ENCODE data around the gene TMEM154.

The TMEM154 gene

DNA sequence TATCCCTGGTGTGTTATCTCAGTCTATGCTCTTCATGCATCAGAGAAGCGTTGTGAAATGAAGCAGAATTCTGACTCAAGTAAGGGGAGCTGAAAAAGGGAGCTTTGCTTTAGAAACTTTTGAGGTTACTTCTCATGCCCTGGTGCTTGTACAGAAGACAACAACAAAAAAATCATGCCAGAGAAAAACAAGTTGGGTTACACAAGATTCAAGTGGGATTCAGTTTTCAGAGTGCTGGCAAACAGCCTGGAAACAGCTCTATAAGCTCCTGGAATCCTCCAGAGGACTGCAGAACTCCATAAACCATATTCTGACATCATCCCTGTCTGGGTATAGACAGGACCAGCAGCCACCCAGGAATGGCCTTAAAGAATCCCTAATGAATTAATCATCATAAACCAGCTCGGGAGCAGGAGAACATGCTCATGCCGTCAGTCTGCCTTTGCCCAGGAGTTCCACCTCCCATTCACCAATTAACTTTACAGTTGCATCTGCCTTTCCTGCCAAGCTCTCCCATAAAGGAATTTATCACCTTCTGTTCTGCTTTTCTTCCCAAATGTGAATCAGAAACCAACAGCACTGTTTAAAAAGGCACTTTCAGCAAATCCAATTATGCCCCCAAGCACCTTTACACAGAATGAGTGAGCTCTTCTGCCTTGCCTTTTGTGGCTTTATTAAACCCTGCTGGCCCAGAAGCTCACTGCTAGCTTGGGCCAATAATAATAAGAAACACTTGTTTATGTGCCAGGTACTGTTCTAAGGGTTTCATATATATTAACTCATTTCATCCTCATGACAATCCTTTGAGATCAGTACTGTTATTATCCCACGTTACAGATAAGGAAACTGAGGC lies 89.4 kb downstream of the TMEM154 start:
- DNase-seq (ENCODE audit: low spot score): no peak

DNA sequence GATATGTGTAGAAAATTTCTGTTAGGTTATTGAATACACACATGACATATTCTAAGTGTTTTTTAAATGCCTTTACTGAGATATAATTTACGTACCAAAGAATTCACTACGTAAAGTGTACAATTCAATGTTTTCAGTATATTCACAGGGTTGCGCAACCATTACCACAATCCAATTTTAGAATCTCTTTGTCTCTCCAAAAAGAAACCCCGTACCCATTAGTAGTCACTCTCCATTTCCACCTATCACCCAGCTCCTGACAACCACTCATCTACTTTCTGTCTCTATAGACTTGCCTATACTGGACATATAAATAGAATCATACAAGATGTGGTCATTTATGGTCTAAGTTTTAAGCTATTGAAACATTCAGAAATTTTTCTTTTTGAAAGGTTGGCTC lies 90.9 kb downstream of the TMEM154 start:
- DNase-seq (ENCODE audit: low spot score): no peak

DNA sequence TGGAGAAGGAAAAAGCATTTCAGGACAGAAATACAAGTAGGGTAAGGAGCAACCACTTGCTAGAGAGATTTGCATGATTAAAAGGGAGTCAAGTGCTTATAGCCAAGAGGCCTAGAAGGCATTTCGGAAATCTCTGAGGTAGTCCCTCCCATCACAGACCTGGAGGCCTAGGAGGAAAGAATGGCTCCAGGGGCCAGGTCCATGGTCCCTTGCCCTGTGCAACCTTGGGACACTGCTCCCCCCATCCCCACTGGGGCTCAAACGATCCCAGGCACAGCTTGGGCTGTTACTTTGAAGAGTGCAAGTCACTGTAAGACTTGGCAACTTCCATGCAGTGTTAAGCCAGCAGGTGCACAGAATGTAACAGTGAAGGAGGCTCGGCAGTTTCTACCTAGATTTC lies 92.7 kb downstream of the TMEM154 start:
- DNase-seq (ENCODE audit: low spot score): no peak

DNA sequence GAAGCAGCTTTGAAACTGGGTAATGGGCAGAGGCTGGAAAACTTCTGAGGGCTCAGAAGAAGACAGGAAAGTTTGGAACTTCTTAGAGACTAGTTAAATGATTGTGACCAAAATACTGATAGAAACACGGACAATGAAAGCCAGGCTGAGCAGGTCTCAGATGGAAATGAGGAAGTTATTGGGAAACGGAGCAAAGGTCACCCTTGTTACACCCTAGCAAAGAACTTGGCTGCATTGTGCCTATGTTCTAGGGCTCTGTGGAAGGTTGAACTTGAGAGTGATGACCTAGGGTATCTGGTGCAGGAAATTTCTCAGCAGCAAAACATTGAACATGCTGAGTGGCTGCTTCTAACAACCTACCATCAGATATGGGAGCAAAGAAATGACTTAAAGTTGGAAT lies 93.1 kb downstream of the TMEM154 start:
- DNase-seq (ENCODE audit: low spot score): no peak

DNA sequence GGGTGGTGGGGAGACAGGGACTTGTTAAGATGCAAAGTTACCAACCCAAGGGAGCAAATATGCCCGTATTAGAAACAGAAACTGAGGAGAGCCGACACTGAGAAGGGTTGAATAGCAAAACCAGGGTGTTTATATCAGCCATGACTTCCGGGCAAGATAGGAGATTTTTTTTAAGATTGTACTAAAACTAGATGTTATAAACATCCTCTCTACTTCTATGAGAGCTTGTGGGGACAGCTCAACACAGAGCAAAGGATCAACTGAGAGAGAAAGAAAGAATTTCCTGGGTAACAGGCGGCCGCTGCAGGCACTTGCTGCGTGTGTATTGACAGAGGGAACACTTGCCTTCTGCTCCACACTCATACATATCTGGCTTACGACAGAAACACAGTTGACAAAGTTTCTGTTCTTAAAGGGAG lies 94.8 kb downstream of the TMEM154 start:
- DNase-seq (ENCODE audit: low spot score): no peak

DNA sequence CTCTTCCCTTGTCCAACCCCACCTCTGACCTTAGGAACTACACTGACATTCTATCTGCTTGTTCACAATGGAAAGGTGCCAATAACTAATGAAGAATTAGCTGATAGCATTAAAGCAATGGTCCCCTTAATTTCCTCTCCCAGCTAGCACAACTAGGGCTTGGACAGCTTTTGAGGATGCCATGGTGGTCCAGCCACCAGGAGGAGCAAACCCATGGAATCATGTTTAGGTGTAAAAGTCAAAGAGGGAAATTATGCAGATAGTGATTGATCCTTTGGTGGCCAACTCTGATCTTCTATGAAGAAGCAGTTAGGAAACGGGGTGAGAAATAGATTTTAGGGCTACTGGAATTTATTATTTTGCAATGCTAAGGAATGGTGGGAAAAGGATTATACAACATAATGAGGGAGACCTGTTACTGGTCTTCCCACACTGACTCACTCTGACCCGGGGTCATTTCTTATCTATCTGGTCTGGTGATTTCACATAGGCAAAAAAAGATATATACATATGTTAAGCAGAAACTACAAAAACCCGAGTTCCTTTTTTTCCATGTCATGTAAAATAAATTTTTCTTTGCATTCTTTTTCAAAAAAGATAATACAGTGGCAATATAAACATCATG lies 98.1 kb downstream of the TMEM154 start:
- DNase-seq (ENCODE audit: low spot score): peak; percentile 15

DNA sequence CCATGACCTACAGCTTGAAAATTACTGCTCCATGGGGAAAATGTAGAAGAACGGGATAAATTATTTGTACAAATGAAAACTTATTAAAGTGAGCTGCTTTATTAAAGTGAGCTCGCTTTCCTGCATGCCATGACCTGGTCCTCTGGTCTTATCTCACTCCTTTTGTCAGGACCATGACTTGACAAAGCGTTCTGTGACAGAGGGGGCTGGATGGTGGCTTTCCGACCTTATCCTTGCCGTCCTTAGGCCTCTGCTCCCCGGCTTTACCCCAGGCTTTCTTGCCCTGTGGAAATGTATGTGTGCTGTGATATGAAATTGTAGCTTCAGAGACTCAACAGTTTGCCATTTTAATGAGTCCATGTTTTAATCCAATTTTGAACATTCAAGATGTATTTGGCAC lies 99.9 kb downstream of the TMEM154 start:
- DNase-seq (ENCODE audit: low spot score): no peak

DNA sequence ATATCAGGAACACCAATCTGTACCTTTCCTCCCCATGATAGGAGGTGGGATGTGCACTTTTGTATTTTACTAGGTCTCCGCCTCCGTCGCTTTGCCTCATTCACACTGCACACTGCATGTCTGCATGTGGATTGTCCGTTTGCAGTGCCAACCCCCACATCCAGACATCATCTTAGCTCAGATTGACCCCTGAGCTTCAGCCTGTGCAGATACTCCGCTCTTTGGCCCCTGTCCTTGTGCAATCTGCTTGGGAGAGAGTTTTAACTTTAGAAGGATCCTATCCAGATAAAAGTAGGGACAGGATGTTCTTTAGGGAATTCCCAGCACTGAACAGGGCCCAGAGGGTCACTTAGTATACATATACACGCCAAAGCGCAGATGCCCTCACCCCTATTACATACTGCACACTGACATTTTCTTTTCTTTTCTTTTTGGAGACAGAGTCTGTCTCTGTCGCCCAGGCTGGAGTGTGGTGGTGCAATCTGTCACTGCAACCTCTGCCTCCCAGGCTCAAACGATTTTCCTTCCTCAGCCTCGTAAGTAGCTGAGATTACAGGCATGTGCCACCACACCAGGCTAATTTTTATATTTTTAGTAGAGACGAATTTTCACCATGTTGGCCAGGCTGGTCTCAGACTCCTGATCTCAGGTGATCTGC lies 100.6 kb downstream of the TMEM154 start:
- no peak for DNase-seq (ENCODE audit: low spot score)

DNA sequence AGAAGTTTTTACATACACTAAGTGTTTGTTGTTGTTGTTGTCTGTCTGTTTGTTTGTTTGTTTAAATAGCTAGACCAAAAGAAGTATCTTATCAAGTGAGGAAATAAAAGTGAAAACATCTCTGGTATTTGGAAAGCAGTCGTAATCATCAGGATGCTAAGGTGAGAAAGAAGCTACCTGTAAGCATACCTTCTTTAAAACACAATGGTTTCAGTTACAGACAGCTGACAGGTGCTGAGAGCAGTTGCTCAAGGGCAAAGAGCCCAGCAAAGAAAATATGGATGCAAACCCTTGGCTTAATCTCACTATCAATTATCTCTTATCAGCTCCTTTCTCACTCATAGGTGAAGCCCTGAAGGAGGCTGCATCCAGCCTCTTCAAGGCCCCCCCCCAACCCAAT lies 101.1 kb downstream of the TMEM154 start:
- no peak for DNase-seq (ENCODE audit: low spot score)

DNA sequence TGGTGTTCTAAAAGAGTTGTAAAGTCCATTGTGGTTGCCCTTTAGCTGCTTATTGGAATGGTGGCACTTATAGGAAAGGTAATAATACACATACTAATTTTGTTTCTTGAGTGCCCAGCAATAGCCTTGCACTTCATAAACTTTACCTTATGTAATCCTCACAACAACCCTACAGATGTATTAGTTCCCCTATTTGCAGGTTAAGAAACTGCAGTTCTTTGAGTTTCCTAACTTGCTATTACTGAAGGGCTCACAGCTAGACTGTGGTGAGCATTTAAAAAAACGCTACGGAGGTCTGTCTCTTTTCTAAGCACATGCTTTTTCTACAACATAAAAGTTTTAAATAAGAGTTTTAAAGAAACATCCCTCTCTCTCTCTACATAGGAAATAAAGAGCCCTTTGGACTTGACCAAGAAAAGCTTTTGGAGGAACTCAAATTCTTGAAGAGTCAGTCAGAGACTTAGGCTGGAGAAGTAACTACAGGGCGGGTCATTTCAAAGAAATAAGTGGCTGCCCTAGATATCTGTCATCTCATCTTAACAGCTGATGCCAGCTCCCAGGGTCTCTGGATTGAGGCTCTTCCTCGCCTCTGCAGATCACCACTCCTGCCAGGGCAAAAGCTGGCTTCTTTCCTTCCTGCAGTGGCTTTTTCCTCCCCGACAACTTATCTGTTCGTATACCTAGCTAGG lies 101.9 kb downstream of the TMEM154 start:
- DNase-seq (ENCODE audit: low spot score): no peak

DNA sequence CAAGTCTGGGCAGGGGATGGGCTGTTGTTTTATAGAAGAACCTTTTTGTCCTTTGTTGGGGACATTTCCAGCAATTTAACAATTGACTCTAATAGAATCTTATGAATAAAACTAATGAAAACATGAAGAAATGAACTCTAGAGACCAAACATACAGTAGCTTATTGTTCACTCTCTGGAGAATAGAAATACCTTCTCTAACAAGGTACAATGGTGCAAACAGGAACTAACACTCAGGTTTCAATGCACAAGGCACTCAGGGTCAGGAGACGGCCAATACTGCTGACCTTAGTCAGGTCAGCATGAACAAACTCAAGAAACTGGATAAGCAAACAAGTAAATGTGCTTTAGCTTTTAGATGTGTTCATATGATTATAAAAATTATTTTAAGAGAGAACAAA lies 104.3 kb downstream of the TMEM154 start:
- DNase-seq (ENCODE audit: low spot score): no peak

DNA sequence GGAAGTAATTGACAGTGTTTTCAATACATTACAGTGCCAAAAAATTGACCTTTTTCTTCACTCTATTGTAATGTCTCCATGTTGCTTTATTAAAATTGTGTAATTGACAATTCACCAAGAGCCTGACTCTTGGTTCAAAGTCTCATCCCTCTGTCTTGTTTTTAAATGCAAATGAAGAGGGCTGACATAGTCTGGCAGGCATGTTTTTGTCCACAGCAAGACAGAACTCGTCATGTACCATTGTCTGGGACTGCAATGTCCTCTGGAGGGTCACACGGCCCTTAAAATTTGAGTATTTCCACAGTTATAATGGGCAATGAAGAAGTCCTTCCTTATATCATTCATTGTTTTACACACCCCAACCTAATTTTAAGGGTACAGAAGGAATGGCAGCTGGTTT lies 105.9 kb downstream of the TMEM154 start:
- no peak for DNase-seq (ENCODE audit: low spot score)

DNA sequence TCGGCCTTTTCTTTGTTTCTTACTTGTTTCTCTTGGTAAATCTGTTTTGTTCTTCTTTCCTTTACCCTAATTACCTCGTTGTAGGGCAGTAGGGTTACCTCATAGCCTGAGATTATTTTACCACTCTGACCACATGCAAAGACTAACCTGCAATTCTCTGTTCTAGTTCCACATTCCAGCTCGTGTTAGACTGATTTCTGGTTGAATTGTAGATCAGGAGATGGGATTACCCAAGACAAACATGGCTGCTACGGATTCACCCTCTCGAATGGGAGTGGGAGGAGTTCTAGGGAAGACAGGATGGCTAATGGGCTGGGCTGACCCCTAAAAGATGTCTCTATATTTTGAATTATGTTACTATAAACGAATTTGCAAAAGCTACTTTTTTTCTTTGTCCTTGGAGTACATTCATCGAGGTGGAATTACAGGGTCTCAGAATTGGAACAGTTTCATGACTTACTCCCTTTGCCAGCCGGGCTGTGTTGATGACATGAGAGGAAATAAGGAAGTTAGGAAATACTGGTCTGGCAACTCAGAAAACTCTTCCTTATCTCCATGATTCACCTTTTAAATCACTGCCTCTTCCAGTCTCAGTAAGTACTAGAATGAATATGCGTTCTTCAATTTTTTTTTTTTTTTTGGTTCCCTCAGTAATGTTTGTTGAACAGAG lies 107.2 kb downstream of the TMEM154 start:
- no peak for DNase-seq (ENCODE audit: low spot score)

DNA sequence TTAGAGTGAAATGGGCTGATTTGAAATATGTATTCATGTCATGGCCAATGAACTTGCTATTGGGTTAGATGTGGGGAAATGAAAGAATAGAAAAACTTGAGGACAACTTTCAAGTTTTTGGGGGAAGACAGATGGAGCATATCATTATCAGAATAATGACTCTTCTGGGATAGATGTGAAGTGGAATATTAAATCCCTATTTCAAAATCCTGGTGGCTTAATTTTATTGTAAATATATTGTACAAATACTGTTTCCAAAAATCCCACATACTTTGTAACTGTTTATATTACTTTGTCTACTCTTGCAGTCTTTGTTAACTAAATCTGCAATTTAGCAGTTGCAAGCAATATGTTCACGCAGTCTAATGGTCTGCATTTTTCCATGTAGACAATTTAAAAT lies 108.0 kb downstream of the TMEM154 start:
- DNase-seq (ENCODE audit: low spot score): no peak

DNA sequence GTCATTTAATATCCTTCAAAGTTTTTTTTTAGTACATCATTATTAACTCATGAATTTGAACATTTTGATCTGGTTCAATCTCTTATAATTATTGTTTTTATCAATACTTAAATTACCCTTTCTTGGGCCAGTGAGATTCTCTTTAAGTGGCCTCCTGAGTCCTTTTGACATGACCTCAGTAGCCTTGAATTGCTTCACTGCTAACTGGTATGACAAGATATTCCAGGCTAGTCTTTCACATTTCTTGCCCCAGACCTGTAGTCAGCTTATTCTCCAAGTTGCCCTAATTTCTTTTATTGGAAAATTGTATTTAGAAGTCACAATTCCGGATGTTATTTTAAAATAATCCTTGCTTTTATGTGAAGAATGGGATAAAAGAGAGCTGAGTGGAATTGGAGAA lies 108.5 kb downstream of the TMEM154 start:
- no peak for DNase-seq (ENCODE audit: low spot score)
